AG09319 (cell line): ENCODE measurements around the gene ITGAV.
A peak's percentile ranks its signal among the peaks of the same experiment; 100 is the strongest.

Experiments used
- DNase-seq: peaks from one replicate; pipeline ENCODE4 v3.0.0-alpha.2; 2010; ENCODE audit warnings: low read depth; ENCODE audit errors: extremely low read depth
- TF ChIP-seq, protein P1 (sequence below): IDR thresholded peaks from 2 replicates; pipeline ENCODE4 v1.5.1; 2011; ENCODE audit warnings: low read depth, mild to moderate bottlenecking, inconsistent platforms, low read length, moderate library complexity

ITGAV gene

DNA sequence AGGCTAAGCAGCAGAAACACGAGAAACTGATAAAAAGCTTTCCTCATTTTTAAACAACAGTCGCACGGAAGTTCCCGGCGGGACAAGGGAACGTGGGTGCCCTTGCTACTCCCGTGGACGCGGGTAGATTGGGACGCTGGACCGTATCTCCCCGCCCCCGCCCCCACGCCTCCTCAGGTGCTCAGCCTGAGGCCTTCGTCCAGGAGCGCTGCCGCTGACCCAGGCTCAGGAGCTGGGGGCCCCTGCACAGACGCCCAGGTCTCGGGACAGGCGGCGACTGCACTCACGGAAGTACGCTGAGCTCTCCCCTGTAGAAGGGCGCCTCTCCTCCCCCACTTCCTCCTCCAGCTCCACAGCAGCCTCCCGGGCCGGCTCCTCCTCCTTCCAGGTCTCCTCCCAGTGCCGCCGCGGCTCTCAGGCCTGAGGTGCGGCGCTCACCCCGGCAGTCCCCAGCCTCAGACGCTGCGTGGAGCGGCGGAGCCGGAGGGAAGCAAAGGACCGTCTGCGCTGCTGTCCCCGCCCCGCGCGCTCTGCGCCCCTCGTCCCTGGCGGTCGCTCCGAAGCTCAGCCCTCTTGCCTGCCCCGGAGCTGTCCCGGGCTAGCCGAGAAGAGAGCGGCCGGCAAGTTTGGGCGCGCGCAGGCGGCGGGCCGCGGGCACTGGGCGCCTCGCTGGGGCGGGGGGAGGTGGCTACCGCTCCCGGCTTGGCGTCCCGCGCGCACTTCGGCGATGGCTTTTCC, at the start of gene ITGAV:
Gene ITGAV (plus strand): TSS at position 445 of the 738 bp plus-strand sequence. CDS start 283 bp downstream, at position 728.
- peak; percentile 69 for DNase-seq
- TF ChIP-seq, protein P1, sequence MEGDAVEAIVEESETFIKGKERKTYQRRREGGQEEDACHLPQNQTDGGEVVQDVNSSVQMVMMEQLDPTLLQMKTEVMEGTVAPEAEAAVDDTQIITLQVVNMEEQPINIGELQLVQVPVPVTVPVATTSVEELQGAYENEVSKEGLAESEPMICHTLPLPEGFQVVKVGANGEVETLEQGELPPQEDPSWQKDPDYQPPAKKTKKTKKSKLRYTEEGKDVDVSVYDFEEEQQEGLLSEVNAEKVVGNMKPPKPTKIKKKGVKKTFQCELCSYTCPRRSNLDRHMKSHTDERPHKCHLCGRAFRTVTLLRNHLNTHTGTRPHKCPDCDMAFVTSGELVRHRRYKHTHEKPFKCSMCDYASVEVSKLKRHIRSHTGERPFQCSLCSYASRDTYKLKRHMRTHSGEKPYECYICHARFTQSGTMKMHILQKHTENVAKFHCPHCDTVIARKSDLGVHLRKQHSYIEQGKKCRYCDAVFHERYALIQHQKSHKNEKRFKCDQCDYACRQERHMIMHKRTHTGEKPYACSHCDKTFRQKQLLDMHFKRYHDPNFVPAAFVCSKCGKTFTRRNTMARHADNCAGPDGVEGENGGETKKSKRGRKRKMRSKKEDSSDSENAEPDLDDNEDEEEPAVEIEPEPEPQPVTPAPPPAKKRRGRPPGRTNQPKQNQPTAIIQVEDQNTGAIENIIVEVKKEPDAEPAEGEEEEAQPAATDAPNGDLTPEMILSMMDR = no peak

DNA sequence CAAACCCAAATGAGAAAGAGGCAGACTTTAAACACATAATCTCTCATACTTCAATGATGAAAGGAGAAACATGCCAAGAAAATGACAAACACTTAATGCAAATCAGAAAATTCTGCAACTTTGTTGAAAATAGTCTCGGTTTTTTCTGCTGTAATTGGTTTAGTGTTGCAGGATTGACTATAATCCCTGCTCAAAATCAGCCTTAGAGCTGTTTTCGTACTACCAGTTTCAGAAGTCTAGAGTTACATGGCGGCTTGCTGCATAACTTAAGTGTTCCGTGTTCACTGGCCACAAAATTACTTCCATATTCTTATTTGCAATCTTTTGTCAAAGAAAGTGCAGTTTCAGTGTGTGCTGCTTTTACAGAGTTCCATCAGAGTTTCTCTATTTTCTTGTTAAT, 48.9 kb upstream of the ITGAV start:
- DNase-seq = peak; percentile 64
- TF ChIP-seq, protein P1 = no peak

DNA sequence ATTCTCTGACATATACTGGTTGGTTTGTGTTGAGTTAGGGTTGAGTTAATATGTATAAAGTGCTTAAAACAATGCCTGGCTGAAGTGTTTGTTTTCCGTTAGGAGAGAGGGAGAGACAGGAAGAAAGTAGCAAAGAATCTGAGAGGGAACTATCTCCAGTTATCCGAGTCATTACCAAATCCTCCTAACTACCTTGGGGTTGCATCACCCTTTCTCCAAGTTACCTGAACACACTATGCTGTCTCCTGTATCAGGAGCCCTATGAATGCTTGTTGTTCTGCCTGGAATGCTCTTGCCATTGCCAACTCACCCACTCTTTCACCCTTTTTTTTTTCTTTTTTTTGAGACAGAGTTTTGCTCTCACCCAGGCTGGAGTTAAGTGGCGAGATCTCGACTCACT, 47.9 kb upstream of the ITGAV start:
- TF ChIP-seq, protein P1 = no peak
- no peak for DNase-seq

DNA sequence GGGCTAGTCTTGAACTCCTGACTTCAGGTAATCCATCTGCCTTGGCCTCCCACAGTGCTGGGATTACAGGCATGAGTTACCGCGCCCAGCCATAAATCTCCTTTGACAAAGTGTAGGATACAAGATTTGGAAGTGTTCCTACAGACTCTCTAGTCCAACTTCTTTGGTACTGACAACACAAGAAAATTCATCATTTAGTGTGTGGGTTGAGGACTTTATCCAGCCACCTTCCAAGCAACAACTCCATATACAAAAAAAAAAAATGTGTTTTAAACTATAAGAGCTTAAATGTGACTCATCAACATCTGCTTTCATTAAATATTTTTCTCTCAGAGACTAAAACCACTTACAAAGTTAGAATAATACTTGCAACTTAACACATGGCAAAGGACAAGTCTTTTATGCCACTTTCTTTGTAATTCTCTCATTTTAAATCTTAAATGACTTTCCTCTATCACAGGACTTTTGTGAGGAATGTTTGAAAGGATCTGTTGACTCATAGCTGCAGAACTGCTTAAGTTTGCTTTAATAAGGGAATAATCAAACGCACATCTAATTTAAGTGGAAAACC, 46.2 kb upstream of the ITGAV start:
- DNase-seq = no peak
- TF ChIP-seq, protein P1 = no peak

DNA sequence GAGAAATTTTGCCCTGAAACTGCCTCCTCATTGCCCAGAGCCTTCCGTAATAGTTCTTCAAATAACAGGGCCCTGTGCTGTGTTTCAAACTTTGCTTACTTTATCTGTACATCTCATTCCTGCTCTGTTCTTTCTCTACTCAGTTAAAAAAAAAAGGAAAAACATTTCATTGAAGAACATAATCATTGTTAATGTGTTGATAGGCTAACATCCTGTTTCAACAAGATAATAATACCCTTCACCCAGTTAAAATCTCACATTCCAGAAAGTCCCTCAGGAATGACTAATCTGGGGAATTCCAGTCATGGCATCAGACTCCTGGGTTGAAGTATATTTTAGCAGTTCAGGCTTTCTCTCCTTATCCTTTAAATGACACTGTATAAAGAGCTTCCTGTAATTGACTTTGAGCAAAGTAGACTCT, 45.6 kb upstream of the ITGAV start:
- no peak for DNase-seq
- TF ChIP-seq, protein P1 = no peak

DNA sequence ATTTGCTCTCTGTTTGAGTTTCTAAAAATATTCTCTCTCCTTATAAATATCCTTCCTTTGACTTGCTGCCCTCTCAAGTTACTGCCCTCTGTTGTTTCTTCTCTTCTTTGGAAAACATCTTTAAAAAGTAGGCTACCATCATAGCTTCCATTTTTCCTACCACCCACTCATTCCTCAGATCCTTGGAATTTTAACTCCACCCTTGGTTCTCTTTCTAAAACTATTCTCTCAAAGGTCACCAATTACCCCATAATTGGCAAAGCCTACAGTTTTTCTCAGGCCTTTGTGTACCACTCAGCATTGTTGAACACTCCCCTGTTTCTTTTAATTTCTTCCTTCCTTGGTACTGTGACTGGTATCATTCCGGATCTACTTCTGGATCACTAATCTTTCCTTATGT, 43.0 kb upstream of the ITGAV start:
- no peak for DNase-seq
- TF ChIP-seq, protein P1 = no peak

DNA sequence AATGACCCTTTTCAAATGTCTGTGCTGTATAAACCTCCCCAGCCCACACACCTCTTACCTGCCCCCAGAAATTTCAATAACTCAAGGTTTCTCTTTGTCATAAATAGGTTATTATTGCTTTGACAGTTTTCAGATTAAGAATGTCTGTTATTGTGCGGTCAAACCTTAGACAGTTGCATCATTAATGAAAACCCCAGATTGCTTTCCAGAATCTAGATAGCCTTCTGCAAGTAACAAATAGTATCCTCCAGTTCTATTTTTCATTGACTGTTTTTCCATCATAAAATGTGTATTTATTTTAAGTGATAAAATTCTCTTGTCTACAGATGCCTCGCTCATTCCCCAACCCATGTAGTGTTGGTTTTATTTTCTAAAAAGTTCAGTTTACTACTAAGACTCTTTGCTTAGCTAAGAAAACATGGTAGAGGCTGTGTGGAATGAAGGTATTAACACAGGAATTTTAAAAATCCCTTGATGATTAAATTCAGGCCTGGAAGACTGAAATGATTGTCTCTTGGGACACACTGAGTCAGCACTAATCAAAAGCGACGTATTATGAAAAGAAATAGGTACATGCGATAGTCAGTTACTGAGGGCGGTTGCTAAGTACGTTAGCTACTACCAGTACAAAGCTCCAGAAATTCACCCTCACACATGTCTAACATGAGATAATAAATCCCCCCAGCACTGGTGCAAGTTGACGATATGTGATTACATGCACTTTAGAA, 38.4 kb upstream of the ITGAV start:
- TF ChIP-seq, protein P1 = no peak

More for the DNA sequence above, 38.4 kb upstream of the ITGAV start:
- no peak for DNase-seq
